GM18858 (cell line): Measurements from ENCODE around the gene WIPI1.

ENCODE experiments used
- ATAC-seq: cut with Tn5 transposase; IDR thresholded peaks from one replicate; pipeline ENCODE4 v1.9.1; 2021; ENCODE audit not compliant: unreplicated experiment

WIPI1 gene

GRCh38 chr17:68460715-68461114, 3.4 kb upstream of the WIPI1 start:
- ATAC-seq: no peak

GRCh38 chr17:68460146-68460545, 2.9 kb upstream of the WIPI1 start:
- ATAC-seq: no peak

GRCh38 chr17:68459037-68459639, 1.8 kb upstream of the WIPI1 start:
- ATAC-seq: no peak

DNA sequence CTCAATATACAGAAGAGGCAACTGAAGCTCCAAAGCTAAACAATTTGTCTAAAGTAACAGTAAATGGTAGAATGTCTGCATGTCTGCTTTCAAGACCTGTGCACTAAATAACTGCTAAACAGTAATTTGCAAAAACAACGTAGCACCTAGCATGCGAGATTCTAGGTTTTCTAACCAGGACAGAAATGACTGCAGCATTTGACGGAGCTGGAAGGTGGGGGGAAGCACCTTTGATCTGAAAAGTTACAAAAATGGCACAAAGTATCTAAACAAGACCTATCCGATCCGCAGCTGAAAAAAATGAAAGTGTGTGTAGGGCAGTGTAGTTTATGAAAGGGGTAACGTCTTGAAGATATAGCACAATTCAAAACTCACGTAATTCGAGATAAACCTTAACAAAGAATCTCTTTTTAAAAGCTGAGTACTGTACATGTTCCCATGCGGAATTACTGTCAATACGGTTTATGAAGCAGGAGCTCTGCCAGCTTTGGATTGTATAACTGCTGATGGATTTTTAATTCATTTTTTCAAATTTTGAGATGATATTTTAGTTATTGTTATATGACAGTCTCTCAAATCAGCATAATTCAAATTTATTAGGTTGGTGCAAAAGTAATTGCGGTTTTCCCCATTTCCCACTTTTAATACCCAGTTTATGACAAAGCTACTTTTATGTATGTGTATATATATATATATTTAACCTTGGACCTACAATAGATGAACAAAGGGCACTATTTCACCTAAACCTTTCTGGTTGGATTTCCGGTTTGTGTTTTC, 1.2 kb upstream of the WIPI1 start:
- no peak for ATAC-seq

- ATAC-seq: peak; percentile 57
Observed at GRCh38 chr17:68457539-68458259, 403 bp upstream of the WIPI1 start.

DNA sequence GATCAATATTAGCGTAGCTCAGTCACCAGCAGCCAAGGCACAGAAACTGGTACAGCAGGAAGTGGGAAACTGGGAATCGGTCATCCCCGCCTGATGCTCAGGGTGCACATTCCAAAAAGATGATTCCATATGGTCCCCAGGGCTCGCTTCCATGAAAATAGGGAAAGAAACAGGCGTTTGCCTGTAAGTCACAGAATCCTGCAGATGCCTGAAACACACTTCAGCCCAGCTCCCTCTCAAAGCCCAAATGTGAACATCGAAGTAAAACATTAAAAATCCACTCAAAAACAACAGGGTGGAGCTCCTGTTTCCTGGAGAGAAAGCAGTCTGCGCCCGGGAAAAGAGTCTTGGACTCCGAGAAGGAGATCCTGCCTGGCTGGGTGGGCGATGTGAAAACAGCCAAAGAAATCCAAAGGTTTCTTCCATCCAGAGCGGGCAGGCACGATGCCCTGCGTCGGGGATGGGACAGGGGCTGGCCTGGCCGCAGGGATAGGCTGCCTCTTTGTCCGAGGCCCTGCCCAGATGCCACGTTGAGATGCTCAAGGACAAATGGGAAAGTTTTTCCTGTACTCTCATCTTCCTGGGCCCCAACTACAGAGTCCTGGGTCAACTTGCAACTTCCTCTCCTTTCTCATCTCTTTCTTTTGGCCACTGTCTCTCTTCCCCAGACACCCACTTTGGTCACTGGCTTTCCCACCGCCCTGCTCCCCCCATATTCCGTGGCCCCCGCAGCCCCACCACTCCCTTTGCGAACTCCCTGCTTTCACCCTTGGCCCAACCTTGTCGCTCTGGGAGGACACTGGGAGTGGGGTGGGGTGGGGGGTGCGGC, 743 bp downstream of the WIPI1 start:
- ATAC-seq: no peak

GRCh38 chr17:68455901-68456338, 1.4 kb downstream of the WIPI1 start:
- ATAC-seq: no peak

DNA sequence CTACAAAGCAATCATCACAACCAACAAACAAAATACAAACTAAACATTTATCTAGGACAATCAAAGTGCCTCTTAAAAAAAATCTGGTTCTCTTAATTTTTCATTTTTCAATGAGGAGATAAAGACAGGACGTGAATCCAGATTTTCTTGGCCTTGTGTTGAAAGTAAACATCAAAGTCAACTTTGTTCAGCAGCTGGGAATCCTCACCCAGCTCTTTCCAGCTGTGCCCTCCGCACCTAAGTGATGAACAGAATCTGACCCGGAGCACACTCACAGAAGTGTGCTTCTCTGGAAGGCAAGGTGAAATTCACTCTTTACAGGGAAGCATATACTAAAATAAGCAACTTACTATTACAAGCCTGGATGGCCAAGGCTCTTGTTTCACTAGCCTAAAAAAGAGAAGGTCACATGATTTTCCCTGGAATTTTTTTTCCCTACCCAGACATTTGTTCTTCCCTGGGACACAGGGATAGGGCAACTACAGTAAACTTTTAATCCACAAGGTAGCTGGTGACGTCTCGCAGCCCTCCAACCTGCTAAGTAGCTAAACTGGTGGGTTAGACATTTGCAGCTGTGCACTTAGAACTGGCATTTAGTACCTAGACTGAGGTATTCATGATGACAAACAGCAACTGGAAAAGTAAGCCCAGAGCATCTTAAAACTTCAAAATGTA, 3.2 kb downstream of the WIPI1 start:
- ATAC-seq: no peak

DNA sequence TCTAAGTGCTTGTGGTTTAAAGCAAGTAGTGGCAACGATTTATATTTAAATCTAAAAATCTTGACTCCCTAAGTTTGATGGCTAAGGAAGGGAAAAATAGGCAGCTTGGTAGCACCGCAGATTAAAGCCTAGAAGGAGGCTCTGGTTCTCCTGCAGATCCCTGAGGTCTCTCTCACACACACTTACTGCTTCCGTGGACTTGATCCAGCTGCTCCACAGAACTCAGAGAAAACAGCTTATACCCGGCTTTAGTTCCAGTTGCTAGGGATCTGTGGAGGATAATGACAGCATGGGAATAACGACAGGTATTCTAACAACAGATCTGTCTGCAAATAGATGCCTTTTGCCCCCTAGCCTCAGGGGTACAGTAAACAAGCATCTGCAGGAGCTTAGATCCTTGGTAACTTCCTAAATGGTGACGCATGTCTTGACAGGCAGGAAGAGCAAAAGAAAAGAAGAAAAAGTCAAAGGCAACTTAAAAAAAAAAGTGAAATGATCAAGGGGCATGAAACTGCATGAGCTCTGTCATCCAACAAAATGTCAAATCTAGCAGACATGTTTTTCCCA, 4.5 kb downstream of the WIPI1 start:
- ATAC-seq: no peak

GRCh38 chr17:68451670-68452354, 5.5 kb downstream of the WIPI1 start:
- no peak for ATAC-seq

DNA sequence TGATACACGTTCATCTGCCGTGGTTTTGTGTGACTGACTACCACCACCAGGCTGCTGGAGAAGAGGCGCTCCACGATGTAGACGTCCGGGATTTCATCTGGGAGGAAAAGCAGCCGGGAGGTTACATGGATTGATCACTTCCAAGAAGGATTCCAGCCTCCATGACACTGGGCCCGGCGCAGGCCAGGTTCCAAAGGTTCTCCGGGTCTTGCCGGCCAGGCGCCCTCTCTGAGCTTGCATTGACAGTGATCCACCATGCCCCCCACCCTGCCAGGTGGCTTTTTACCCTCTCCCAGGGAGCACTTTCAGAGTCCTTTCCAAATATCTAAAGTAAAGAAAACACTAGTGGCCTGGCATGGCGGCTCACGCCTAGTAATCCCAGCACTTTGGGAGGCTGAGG, 6.5 kb downstream of the WIPI1 start:
- no peak for ATAC-seq

- ATAC-seq: no peak
Observed at GRCh38 chr17:68450391-68450790, 6.9 kb downstream of the WIPI1 start.

- ATAC-seq: no peak
Observed at GRCh38 chr17:68449021-68449739, 8.1 kb downstream of the WIPI1 start.

DNA sequence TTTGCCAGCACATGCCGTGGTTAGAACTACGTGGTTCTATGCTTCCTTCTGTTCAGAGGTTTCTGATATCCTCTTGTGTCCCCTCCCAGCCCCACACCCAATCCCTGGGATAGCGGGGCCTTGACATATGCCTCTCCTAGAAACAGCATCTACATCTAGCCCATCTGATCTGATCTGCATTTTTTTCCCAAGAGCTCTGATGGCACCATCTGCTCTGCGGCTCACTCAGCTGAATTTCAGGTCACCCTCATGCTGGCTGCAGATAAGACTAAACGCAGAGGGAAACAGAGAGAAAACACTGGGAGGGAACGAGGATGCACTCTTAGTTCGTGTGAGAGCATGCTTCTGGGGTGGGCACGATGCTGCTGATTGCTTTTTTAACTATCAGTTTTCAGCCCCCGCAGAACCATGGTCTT, 10.7 kb downstream of the WIPI1 start:
- ATAC-seq: no peak

DNA sequence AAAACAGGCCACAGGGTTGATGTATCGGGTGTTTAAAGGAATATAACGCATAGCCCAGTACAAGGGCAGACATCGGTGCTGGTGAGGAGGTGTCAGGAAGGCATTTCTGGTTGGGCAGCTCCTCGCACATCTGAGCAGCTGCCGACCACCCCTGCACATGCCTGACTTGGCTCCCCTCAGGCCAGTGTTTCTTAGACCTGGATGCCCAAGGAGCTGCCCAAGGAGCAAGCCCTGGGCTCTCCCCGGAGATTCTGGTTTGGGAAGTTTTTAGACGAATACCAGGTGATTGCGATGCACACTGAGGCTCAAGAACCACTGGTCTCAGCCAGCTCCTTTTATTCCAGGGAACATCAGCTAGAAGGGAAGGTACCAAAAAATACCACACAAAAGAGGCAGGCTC, 11.6 kb downstream of the WIPI1 start:
- ATAC-seq: no peak

DNA sequence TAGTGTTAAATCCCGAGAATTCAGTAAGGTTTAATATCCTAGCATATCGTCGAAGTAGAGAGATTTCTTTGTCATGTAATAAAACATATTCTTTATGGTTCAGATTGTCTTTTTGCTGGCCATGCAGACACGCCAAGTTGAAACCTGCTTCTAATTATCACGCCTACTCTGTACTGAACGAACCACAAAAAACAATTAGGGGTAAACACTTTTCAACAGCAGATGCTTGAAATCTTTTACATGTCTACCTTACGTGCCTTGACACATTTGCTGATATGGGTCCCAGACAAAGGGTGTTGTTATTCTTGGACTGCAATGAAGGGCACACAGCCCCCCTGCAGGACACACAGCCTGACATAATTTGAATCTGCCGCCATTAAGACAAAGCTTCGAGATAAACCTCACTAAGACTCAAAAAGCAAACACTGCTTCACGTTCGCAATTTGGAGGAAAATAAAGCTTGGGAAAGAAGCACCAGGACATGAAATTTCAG, 13.3 kb downstream of the WIPI1 start:
- no peak for ATAC-seq

GRCh38 chr17:68441070-68441770, 16.1 kb downstream of the WIPI1 start:
- ATAC-seq: no peak

GRCh38 chr17:68440526-68440925, 16.8 kb downstream of the WIPI1 start:
- no peak for ATAC-seq
